SH-SY5Y (cell line): ENCODE data around the gene TRIML2.

Experiments
- GATA2 ChIP-seq: IDR thresholded peaks from 2 replicates; pipeline ENCODE4 v1.6.1; 2011; ENCODE audit warnings: mild to moderate bottlenecking, low read depth, low read length
- GATA3 ChIP-seq: IDR thresholded peaks from 2 replicates; pipeline ENCODE4 v1.6.1; 2011; ENCODE audit warnings: low read depth, mild to moderate bottlenecking, low read length, moderate library complexity

DNA sequence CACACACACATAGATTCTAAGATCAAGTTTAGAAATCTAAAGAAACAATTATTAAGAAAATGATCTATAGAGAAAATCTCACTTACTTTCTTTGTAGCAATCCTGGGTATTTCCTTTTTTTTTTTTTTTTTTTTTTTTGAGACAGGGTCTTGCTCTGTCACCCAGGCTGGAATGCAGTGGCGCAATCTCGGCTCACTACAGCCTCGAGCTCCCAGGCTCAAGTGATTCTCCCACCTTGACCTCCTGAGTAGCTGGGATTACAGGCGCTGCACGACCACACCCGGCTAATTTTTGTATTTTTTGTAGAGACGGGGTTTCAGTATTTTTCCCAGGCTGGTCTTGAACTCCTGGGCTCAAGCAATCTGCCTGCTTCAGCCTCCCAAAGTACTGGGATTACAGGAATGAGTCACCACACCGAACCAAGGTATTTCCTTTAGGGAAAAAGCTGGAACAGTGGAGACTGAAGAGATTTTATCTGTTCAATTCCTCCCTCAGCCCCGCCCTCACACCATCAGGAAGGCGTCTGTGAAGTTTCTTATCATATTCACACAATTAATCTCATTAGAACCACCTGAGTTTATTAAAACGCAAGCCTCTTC, at the start of gene TRIML2:
- TF ChIP-seq GATA2 = no peak
- TF ChIP-seq GATA3 = no peak
